K562 (cell line): ENCODE results near the gene SPPL3. TPM values are rescaled to one million over a fixed set of nuclear protein-coding genes. Genes with fewer than 3 reads are reported as not detected.

Source experiments
- ATAC-seq: fragments of 200-7000 bp; cut with Tn5 transposase; 3 replicates; pipeline ENCODE4 v1.9.1; 2020; ENCODE audit warnings: moderate library complexity
- BruUV-seq: library from RNA; stranded (reverse); fragments of 400-500 nt; replicated peaks from 2 replicates; lab custom pipeline; 2021; lab: Mats Ljungman, UMichigan
- CTCF ChIA-PET: fragments of 300-600 bp; formaldehyde crosslinking; extraction: SDS; loops from one replicate; lab custom pipeline; 2021; ENCODE audit warnings: low intra/inter-chr PET ratio; lab: Yijun Ruan, JAX
- POLR2A ChIA-PET: fragments of 300-600, 350-650 bp; sonication (Branson Sonifier 250); formaldehyde crosslinking; extraction: SDS; loops from one replicate; lab custom pipeline; 2021; ENCODE audit warnings: antibody characterized with exemption, inconsistent platforms; lab: Yijun Ruan, JAX
- DNase-seq, 4 experiments: peaks; one replicate each; pipeline versions ENCODE4 v3.0.0 to v3.0.0-alpha.2; 2011 to 2018; ENCODE audit warnings: low spot score in 3 of 4, mixed read lengths in 3 of 4; ENCODE audit errors: extremely low read depth in 1 of 4
- FAIRE-seq: peaks from 2 replicates; lab custom pipeline; 2011; peaks lifted over from hg19 to GRCh38; lab: Jason Lieb, UNC
- H2AFZ ChIP-seq: 2 replicates; pipeline ENCODE4 v1.6.0; 2011; ENCODE audit warnings: low read depth, low read length, control low read depth, inconsistent platforms
- H3K27ac ChIP-seq: fragments of 200-600 bp; 3 replicates; pipeline ENCODE4 v1.8.0; 2011; ENCODE audit warnings: low read depth, mild to moderate bottlenecking, control low read depth, inconsistent platforms, low read length, moderate library complexity, mixed read lengths; ENCODE audit errors: extremely low read depth
- H3K27me3 ChIP-seq, 2 experiments: fragments of 300-600 bp in 1 of 2; 2 replicates in 1 of 2; 3 replicates in 1 of 2; pipeline versions ENCODE4 v1.6.0 to v1.8.0; 2011; ENCODE audit warnings: inconsistent platforms in 2 of 2, low read length in 2 of 2, mild to moderate bottlenecking in 1 of 2, mixed read lengths in 1 of 2, moderate library complexity in 1 of 2; ENCODE audit not compliant: control insufficient read depth in 2 of 2, insufficient read depth in 2 of 2
- H3K36me3 ChIP-seq: fragments of 300-600 bp; 3 replicates; pipeline ENCODE4 v1.8.0; 2011; ENCODE audit warnings: mild to moderate bottlenecking, low read length, inconsistent platforms; ENCODE audit not compliant: control insufficient read depth, insufficient read depth
- H3K4me1 ChIP-seq, 2 experiments: fragments of 200-600 bp in 1 of 2; replicated peaks in 1 of 2; 2 replicates in 1 of 2; 3 replicates in 1 of 2; pipeline versions ENCODE4 v1.5.1 to v1.8.0; 2011; ENCODE audit warnings: inconsistent platforms in 2 of 2, low read length in 2 of 2, mild to moderate bottlenecking in 1 of 2, mixed read lengths in 1 of 2, moderate library complexity in 1 of 2; ENCODE audit not compliant: control insufficient read depth in 2 of 2, insufficient read depth in 2 of 2
- H3K4me2 ChIP-seq: 2 replicates; pipeline ENCODE4 v1.6.1; 2011; ENCODE audit warnings: low read length, control low read depth, inconsistent platforms, mixed read lengths; ENCODE audit not compliant: insufficient read depth
- H3K4me3 ChIP-seq: fragments of 200-600 bp; sonication (generic), shearing (Covaris generic); 2 replicates; pipeline ENCODE4 v1.5.1; 2016; ENCODE audit warnings: control low read depth, inconsistent platforms
- H3K79me2 ChIP-seq: fragments of 200-600 bp; 3 replicates; pipeline ENCODE4 v1.8.0; 2011; ENCODE audit warnings: low read length, inconsistent platforms; ENCODE audit not compliant: control insufficient read depth, insufficient read depth
- H3K9ac ChIP-seq, 2 experiments: 2 replicates each; pipeline versions ENCODE4 v1.6.0 to v1.6.1; 2011; ENCODE audit warnings: low read depth in 2 of 2, low read length in 2 of 2, control low read depth in 1 of 2, inconsistent platforms in 1 of 2, mild to moderate bottlenecking in 1 of 2, mixed read lengths in 1 of 2; ENCODE audit not compliant: insufficient read depth in 1 of 2
- H3K9me1 ChIP-seq: one replicate; pipeline ENCODE4 v1.6.0; 2011; ENCODE audit warnings: inconsistent platforms, mild to moderate bottlenecking, low read length, moderate library complexity; ENCODE audit not compliant: control insufficient read depth, insufficient read depth
- H3K9me3 ChIP-seq: replicated peaks from 2 replicates; pipeline ENCODE4 v1.5.1; 2011; ENCODE audit warnings: low read depth, low read length, inconsistent platforms; ENCODE audit not compliant: control insufficient read depth, insufficient read depth
- H4K20me1 ChIP-seq: replicated peaks from 2 replicates; pipeline ENCODE4 v1.6.1; 2011; ENCODE audit warnings: low read length, inconsistent platforms, mixed read lengths; ENCODE audit not compliant: control insufficient read depth, insufficient read depth
- CEBPG ChIP-seq, 3 experiments: fragments of 200-800 bp in 1 of 3; sonication (Bioruptor generic) in 1 of 3; sonication (generic) in 1 of 3; formaldehyde crosslinking in 1 of 3; IDR thresholded peaks in 2 of 3; conservative IDR thresholded peaks in 1 of 3; 2 replicates each; pipeline versions ENCODE4 v1.6.1 to v1.8.0; 2016 to 2022; ENCODE audit warnings: missing compliant biosample characterization in 2 of 3, missing genetic modification characterization in 2 of 3, mild to moderate bottlenecking in 1 of 3, missing genetic modification reagents in 1 of 3
- ZNF644 ChIP-seq: fragments of 200-800 bp; sonication (Bioruptor generic); IDR thresholded peaks from 2 replicates; pipeline ENCODE4 v1.6.1; 2016; ENCODE audit warnings: low read depth, missing genetic modification characterization, missing compliant biosample characterization
- ZZZ3 ChIP-seq: fragments of 450-650 bp; IDR thresholded peaks from 2 replicates; pipeline ENCODE4 v1.6.1; 2016; ENCODE audit warnings: antibody characterized with exemption, mild to moderate bottlenecking, moderate library complexity
- WGBS: fragments of 100-300 bp; shearing (Covaris generic); methylation state at CpG from one replicate; pipeline ENCODE4 v1.1.6; 2016; ENCODE audit warnings: low coverage, mixed read lengths; ENCODE audit not compliant: insufficient coverage; ENCODE audit errors: missing lambda C conversion rate; 5-methylcytosine and 5-hydroxymethylcytosine counted together
- in situ Hi-C: fragments of 300-500 bp; cut with MboI; formaldehyde crosslinking; loops from 4 replicates; pipeline ENCODE4 v1.15.0; 2018; ENCODE audit warnings: inconsistent platforms, mixed read lengths
- intact Hi-C: fragments of 100-400 bp; cut with micrococcal nuclease; formaldehyde crosslinking; loops from 2 replicates; pipeline ENCODE4 v1.14.2; 2022
- polyA plus RNA-seq, 8 experiments: library from polyadenylated mRNA; depleted of rRNA in 4 of 8; stranded (reverse) in 5 of 8; unstranded in 3 of 8; fragments of >200 nt; fragmentation: Nextera tagmentation in 2 of 8; fragmentation: Illumina TruSeq in 1 of 8; extraction: Ambion mirVana in 2 of 8; extraction: Trizol in 1 of 8; gene quantifications; 2 replicates each; pipeline versions ENCODE4 v1.2.1 to v1.2.3, GENCODE V29; 2011 to 2014; ENCODE audit warnings: inconsistent platforms in 1 of 8, missing spikeins in 1 of 8
- total RNA-seq, 7 experiments: library from RNA; depleted of rRNA in 6 of 7; stranded (reverse); fragments of >200 nt in 6 of 7; fragmentation: Illumina TruSeq in 2 of 7; extraction: Trizol in 2 of 7; gene quantifications; 2 replicates each; pipeline versions ENCODE4 v1.2.1 to v1.2.3, GENCODE V29; 2011 to 2021; ENCODE audit warnings: low replicate concordance in 1 of 7
- TF ChIP-seq, protein P1 (sequence below), 2 experiments: fragments of 450-650 bp in 1 of 2; sonication (generic) in 1 of 2; formaldehyde crosslinking in 1 of 2; IDR thresholded peaks in 1 of 2; conservative IDR thresholded peaks in 1 of 2; 2 replicates each; pipeline versions ENCODE4 v1.6.1 to v1.8.1; 2016 to 2023; ENCODE audit warnings: mild to moderate bottlenecking in 2 of 2, moderate library complexity in 2 of 2, inconsistent platforms in 1 of 2, missing genetic modification reagents in 1 of 2

SPPL3 gene
- total and polyA plus RNA-seq, 9 of the 15 experiments (the other 6 are each of a cell fraction or from before 2014, with no cell fraction given): 2.9 to 32.1 (median 7.1) TPM

DNA sequence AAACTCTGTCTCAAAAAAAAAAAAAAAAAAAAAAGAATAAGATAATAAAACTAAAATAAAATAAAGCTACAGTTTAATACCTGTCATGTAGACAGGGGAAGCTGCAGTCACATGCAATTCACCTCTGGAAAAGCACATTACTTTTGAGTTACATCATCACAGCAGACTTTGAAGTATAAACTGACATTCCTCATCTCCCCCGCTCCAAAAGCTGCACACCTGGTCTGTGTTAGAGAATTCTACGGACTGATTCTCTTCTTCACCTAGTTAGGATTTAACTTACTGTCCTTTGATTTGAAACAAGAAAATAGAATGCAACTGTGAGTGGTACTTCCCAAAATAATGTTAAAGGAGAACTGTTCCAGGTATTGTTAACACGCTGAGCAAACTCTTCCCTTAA is 25.1 kb downstream of the SPPL3 start:
- H3K36me3 ChIP-seq: peaks cover 3% of the 10 kb centered on the region; the same call in 1 of the 3 replicates
- no peak overlapping the region for H3K4me3 ChIP-seq
- WGBS: 83% methylated on average over 3 of the region's 3 CpGs
- FAIRE-seq (no peak), ATAC-seq (peak; percentile 34; the same call in 1 of the 3 replicates), DNase-seq (no peak)
- no peak overlapping the region for H3K9ac ChIP-seq
- intact Hi-C loops: no loop called here
- H3K4me2 ChIP-seq: no peak overlapping the region
- no TSS peak for BruUV-seq
- H4K20me1 ChIP-seq: peaks cover 4% of the 10 kb centered on the region; the same call in 1 of the 2 replicates
- in situ Hi-C loops: no loop called here
- TF ChIP-seq CEBPG (CRISPR knock-in tag; IDR thresholded peaks at IDR 0.05) (no peak), CEBPG (tag; conservative IDR thresholded peaks at IDR 0.05 in 1 of 2, IDR thresholded peaks at IDR 0.05 in 1 of 2) (0 out of 4 replicates have a peak, but pooled peaks of 1 of the 2 experiments have one; percentile 21), ZZZ3 (no peak), ZNF644 (tag) (no peak)
- TF ChIP-seq, protein P1, sequence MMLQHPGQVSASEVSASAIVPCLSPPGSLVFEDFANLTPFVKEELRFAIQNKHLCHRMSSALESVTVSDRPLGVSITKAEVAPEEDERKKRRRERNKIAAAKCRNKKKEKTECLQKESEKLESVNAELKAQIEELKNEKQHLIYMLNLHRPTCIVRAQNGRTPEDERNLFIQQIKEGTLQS (IDR thresholded peaks at IDR 0.05): peak; percentile 61; the same call in 1 of the 2 replicates
- TF ChIP-seq, protein P1 (CRISPR knock-in tag; conservative IDR thresholded peaks at IDR 0.05): no peak
- ChIA-PET POLR2A (interaction anchor here (1.4 to 2.0 kb wide), 2 partner anchors 10 to 13 kb away, joined by 7 to 11 read pairs; no protein-coding TSS in a partner anchor), CTCF (no interaction called here)
- no peak overlapping the region for H2AFZ ChIP-seq
- peaks cover 52% of the 10 kb centered on the region for H3K79me2 ChIP-seq
- H3K27ac ChIP-seq: no peak overlapping the region
- H3K9me1 ChIP-seq: no peaks in the 10 kb centered on the region
- no peaks in the 10 kb centered on the region for H3K9me3 ChIP-seq
- no peaks in the 10 kb centered on the region for H3K27me3 ChIP-seq
- 0 out of 5 replicates have a peak, but pooled peaks cover 0 to 4% of the 10 kb centered on the region in 2 experiments for H3K4me1 ChIP-seq
